ENCODE measurements around the gene CDC42EP4.
"Not testable (repeated sequence)": the region's sequence is repeated elsewhere in the genome, so short reads cannot be mapped to it uniquely, and the experiment has no call there.

DNA sequence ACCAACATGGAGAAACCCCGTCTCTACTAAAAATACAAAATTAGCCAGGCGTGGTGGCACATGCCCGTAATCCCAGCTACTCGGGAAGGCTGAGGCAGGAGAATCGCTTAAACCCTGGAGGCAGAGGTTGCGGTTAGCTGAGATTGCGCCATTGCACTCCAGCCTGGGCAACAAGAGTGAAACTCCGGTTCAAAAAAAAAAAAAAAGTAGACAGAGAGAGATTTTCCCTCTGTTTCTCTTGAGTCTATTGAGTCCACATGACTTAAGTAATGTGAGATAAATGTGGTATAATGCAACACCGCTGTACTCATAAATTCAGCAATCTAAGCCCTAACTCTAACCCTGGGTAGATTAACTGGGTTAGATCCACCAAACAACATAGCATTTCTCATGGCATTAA lies 21.6 kb upstream of the CDC42EP4 start:
- TF ChIP-seq, protein P1, sequence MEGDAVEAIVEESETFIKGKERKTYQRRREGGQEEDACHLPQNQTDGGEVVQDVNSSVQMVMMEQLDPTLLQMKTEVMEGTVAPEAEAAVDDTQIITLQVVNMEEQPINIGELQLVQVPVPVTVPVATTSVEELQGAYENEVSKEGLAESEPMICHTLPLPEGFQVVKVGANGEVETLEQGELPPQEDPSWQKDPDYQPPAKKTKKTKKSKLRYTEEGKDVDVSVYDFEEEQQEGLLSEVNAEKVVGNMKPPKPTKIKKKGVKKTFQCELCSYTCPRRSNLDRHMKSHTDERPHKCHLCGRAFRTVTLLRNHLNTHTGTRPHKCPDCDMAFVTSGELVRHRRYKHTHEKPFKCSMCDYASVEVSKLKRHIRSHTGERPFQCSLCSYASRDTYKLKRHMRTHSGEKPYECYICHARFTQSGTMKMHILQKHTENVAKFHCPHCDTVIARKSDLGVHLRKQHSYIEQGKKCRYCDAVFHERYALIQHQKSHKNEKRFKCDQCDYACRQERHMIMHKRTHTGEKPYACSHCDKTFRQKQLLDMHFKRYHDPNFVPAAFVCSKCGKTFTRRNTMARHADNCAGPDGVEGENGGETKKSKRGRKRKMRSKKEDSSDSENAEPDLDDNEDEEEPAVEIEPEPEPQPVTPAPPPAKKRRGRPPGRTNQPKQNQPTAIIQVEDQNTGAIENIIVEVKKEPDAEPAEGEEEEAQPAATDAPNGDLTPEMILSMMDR (IDR thresholded peaks at IDR 0.05; ENCODE audit: borderline replicate concordance, extremely low read depth, low read length, poor library complexity, severe bottlenecking) = not testable (repeated sequence)
- not testable (repeated sequence) for TF ChIP-seq EZH2 (IDR thresholded peaks at IDR 0.05; ENCODE audit: borderline replicate concordance, low read depth, low read length, severe bottlenecking)

Measured in DND-41 (cell line).